Measurements from ENCODE around the gene WDR44.
A peak's percentile ranks its signal among the peaks of the same experiment; 100 is the strongest.
"Not testable (repeated sequence)": the region's sequence is repeated elsewhere in the genome, so short reads cannot be mapped to it uniquely, and the experiment has no call there.

The WDR44 gene, protein sequence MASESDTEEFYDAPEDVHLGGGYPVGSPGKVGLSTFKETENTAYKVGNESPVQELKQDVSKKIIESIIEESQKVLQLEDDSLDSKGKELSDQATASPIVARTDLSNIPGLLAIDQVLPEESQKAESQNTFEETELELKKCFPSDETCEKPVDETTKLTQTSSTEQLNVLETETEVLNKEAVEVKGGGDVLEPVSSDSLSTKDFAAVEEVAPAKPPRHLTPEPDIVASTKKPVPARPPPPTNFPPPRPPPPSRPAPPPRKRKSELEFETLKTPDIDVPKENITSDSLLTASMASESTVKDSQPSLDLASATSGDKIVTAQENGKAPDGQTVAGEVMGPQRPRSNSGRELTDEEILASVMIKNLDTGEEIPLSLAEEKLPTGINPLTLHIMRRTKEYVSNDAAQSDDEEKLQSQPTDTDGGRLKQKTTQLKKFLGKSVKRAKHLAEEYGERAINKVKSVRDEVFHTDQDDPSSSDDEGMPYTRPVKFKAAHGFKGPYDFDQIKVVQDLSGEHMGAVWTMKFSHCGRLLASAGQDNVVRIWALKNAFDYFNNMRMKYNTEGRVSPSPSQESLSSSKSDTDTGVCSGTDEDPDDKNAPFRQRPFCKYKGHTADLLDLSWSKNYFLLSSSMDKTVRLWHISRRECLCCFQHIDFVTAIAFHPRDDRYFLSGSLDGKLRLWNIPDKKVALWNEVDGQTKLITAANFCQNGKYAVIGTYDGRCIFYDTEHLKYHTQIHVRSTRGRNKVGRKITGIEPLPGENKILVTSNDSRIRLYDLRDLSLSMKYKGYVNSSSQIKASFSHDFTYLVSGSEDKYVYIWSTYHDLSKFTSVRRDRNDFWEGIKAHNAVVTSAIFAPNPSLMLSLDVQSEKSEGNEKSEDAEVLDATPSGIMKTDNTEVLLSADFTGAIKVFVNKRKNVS

DNA sequence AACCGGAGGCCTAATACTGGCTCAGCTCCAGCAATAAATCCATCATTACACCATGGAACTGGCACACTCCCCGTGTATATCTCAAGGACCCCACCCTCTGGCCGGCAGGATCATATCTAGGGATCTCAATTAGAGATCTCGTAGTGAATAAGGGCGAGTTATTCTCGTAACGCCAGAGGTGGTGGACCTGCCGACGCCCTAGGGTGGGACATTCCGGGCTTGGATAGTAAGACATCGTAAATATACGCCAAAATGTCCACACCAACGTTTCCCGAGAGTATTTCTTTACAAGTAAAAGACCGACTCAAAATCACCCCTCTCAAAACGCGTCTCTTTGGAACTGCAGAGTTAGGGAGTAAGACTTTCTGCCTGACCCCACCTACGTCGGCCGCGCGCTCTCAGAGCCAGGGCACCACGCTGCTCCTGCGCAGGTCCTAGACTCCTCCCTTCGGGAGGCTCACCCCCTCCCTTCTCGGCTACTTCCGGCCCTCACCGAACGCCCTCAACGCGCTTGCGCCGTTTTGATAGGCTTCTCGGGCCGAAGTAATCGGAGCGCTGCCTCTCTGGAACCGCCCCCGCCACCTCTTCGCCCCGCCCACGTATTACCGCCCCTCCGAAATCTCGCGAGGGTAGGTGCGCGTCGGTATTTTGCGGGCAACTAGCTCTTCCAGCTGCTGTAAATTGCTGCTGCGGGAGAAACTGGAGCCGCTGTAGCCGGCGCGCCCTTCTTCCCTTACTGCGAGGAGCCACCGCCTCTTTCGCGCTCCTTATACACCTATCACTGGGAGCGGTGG is at the start of gene WDR44:
Gene WDR44, plus strand, starts transcription at position 643 of the 794 bp plus-strand sequence. CDS start 398 bp downstream, outside the sequence.
- peak; percentile 88 for DNase-seq

- not testable (repeated sequence) for DNase-seq
These were observed 40.1 kb upstream of the WDR44 start for GRCh38 chrX:118305827-118306226.

DNA sequence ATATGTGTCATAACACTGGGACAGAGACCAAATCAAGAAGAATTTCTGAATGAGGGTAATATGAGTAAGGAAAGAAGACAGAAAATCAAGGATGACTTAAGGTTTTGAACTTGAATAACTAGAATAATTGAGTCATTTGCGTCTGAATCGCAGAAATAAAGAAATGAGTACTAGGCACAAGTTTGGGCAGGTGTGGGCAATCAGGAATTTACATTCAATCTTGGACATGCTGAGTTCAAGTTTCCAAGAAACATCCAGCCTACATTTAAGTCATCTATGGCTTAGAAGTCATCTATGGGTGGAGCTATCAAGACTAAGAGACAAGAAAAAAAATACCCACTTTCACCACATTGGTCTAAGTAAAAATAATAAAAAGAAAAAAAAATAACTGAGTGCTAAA is 30.4 kb upstream of the WDR44 start:
- no peak for DNase-seq

GRCh38 chrX:118324588-118324987 is 21.3 kb upstream of the WDR44 start:
- DNase-seq, result no peak

DNA sequence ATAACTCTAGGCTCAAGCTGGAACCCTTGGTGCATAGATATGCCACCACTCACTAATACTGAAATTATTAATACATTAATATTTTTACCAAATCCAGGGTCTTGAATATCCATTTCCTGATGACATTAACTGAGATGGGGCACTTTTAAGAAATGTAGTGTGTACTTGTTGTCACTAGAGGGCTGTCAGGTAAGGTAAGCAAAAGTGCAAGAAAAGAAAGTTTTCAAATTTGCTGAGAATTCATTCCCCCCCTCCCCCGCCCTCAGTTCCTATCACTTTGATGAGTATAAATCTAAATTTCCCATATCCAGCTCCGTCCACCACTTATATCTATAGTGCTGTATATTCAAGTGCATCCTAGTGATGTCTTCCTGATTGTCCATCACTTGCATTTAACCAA is 20.5 kb upstream of the WDR44 start:
- no peak for DNase-seq

GRCh38 chrX:118329175-118329574 is 16.7 kb upstream of the WDR44 start:
- no peak for DNase-seq

DNA sequence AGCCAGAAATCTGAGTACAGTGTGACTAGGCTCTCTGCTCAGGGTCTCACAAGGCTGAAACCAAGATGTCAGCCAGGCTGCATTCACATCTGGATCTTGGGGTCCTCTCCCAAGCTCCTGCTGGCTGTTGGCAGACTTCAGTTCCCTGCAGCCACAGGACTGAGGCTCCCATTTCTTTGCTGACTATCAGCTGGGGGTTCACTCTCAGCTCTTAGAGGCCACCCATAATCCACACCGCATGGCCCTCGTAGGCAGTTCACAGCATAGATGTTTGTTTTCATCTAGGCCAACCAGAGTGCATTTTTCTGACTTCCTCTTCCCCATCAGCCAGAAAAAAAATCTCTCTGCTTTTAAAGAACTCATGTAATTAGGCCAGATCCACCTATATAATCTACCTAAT is 8.2 kb upstream of the WDR44 start:
- no peak for DNase-seq

- DNase-seq, result no peak
These were observed 7.0 kb upstream of the WDR44 start for GRCh38 chrX:118338930-118339329.

- no peak for DNase-seq
These were observed 852 bp upstream of the WDR44 start for GRCh38 chrX:118345045-118345463.

- peak; percentile 26 for DNase-seq
These were observed 570 bp downstream of the WDR44 start for GRCh38 chrX:118346258-118347094.

DNA sequence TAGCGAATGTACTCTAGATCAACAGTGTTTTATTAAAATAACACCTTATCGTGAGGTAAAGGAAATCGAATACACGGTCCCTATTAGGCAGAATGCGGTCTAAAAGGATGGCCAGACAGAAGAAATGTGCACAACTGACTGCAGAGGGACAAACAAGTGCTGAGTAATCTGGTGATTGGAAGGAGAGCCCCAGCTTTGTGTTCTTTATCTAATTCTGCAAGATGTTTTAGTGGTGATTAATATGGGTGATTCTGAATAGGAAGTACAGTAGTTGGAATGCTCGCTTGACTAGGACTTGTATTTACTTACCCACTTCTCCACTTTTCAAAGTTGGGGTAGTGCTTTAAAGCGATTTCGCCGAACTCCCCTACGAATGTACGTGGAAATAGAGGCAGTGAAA is 1.2 kb downstream of the WDR44 start:
- DNase-seq, result no peak

DNA sequence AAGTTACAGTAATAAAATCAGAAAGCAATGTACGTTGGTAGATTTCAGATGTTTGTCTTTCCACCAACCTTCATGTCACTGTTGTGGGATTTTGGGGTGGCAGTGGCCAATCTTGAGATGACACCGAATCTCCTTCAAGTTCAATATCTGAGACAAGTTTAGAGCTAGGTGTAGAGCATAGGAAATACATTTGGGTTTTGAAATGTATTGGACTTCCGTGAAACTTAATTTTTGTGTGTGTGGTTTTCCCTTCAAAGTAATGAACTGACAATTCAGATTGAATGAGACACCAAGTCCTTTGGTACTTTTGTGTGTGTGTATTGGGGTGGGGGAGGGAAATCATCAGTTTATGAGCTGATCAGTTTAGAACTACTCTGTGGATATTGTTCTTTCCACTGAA is 1.8 kb downstream of the WDR44 start:
- no peak for DNase-seq

GRCh38 chrX:118348186-118348810 is 2.4 kb downstream of the WDR44 start:
- no peak for DNase-seq

DNA sequence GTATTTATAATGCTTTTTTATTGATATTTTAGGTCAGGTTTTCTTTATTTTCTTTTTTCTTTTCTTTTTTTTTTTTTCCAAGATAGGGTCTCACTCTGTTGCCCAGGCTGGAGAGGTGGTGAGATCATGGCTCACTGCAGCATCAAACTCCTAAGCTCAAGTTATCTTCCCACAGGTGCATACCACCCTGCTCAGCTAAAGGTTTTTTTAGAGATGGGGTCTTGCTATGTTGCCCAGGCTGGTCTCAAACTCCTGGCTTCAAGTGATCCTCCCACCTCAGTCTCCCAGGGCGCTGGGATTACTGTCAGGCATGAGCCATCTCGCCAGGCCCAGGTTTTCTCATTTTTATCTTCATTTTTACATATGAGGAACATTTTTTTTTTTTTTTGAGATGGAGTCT is 3.3 kb downstream of the WDR44 start:
- no peak for DNase-seq

GRCh38 chrX:118350221-118350620 is 4.3 kb downstream of the WDR44 start:
- DNase-seq, result no peak

DNA sequence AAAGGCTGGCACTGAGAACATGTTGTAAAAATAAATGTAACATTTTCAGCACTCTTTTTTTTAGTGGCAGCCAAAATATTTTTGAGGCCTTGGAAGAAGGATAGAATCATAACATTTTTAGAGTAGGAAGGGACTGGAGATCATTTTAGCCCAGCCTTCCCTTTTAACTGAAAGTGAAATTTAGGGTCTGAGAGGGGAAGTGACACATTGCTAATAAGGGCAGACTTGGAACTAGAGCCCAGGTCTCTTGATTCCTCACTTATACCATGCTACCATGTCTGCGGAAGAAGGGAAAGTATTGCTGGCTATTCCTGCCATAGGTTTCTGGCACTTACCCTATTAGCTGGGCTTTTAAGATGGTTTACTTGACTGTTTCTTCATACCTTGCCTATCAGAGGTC is 4.8 kb downstream of the WDR44 start:
- no peak for DNase-seq

DNA sequence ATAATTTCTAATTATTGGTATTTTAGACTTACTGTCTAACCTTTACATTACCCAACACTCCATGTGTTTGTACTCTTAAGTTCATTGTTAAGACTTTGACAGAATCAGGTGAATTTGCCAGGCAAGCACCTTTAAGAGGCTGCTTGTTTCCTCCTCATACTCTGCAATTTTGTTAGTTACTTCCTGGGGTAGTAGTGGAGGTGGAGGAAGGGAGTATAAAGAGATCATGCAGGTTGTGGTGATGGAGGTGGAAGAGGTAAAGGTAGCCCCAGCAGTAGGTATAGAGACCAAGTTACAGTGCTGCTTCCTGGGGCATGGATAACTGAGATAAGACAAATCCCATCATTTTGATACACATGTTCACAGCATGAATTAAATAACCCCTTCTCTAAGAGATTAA is 6.7 kb downstream of the WDR44 start:
- DNase-seq, result no peak

GRCh38 chrX:118353081-118353850 is 7.4 kb downstream of the WDR44 start:
- DNase-seq, result no peak

DNA sequence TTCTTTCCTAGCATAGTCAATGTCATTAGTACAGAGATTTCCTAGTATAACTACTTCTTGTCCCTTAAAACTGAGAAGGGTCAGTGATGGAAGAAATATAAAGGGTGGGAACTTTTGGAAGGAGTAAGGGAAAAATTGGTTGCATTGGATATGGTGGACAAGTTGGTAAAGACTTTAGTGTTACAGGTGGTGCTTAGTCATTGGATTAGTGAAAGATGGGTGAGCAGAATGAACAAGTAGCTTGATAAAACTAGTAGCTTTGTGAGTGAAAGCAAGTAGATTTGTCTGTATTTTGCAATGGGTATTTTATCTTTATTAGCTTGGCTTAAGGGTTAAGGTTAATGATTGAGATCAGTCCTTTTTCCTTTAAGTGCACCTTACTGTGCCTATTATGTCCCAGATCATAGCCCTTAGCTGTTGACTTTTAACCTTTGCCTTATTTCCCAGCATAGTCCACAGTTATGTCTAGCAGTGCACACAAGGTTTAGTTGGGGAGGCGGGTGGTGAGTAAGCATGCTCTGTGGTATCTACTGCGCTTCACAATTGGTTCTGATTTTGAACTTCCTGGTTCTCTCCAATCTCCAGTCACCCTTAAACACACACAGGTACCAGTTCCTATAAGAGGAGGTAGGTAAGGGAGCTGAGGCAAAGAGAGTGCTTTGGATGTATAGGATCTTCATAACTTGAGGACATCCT is 9.5 kb downstream of the WDR44 start:
- DNase-seq, result no peak

DNA sequence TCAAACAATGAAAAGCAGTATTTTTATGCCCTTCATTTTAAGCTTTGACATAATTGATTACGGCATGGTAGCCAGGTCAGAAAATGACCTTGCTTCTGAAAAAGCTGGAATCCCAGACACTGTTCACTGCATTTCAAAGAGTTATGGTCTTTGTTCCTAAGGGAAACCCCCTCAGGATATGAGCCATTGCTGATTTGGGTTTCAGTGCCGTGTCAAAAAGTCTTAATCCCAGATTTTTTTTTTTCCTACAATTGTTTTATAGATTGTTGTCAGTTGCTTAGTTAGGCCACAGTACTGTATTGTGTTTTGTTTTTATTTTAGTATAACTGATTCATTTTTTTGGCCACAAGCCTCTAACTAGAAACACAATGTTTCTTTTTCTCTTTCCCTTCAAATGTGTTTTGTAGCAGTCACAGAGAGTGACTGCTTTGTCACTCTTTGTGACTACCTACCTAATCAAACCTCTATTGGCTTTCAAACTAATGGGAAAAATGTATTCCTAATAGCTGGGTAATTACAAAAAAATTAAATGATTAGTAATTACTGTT is 10.3 kb downstream of the WDR44 start:
- no peak for DNase-seq

All from activated effector memory CD4-positive, alpha-beta T cell treated with Interleukin-2 at 50 U/mL for 16 hours (primary cell).